HL-60 (cell line): ENCODE measurements around the gene CTBP2.

Experiments used
- POLR2AphosphoS5 ChIP-seq: IDR thresholded peaks from 2 replicates; pipeline ENCODE4 v1.6.1; 2012; ENCODE audit warnings: low read depth
- TF ChIP-seq, protein P1 (sequence below): IDR thresholded peaks from one replicate; pipeline ENCODE4 v1.5.1; 2011; ENCODE audit warnings: low read length, control low read depth, inconsistent platforms; ENCODE audit not compliant: insufficient read depth
- TF ChIP-seq, protein P2 (sequence below): IDR thresholded peaks from 2 replicates; pipeline ENCODE4 v1.6.1; 2012; ENCODE audit warnings: low read depth; ENCODE audit not compliant: insufficient replicate concordance

DNA sequence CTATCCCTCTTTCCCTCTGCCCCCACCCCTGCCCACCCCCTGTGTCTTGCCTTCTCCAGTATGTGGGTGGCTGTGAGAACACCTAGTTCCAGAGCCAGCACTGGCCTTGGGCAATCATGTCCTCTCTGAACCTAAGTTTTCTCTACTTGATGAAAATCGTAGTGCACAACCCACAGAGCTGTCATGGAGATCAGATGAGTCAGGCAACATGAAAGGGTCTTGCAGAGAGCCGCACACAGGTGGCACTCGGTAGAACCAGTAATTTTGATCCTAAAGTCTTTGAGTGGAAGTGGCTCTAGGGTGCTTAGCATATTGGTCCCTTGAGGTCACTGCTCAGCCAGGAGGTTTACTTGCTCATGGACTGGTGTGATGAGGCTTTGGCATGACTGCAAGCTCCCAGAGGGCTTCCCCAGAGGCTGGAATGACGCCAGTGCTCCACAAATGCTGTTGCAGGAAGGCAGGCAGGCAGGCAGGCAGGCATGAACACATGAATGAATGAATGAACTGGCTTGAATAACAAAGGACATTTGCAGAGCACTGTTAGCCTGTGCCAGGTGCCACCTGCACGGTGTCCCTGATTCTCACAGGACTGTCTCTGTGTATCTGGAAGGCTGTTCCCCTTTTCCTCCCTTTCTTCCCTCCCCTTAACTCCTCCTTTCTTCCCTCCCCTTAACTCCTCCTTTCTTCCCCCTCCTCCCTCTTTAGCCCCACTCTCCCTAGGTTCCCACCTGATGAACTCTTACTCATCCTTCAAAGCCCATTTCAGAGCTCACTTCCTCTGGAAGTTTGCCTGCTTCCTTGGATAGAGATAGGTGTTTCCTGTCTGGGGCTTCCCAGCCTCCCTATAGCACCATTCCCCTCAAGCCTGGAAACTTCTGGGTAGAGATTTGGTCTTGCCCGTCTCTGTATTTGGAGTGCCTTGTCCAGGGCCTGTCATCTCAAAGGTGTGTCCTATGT is 27.2 kb upstream of the CTBP2 start:
- TF ChIP-seq, protein P1, sequence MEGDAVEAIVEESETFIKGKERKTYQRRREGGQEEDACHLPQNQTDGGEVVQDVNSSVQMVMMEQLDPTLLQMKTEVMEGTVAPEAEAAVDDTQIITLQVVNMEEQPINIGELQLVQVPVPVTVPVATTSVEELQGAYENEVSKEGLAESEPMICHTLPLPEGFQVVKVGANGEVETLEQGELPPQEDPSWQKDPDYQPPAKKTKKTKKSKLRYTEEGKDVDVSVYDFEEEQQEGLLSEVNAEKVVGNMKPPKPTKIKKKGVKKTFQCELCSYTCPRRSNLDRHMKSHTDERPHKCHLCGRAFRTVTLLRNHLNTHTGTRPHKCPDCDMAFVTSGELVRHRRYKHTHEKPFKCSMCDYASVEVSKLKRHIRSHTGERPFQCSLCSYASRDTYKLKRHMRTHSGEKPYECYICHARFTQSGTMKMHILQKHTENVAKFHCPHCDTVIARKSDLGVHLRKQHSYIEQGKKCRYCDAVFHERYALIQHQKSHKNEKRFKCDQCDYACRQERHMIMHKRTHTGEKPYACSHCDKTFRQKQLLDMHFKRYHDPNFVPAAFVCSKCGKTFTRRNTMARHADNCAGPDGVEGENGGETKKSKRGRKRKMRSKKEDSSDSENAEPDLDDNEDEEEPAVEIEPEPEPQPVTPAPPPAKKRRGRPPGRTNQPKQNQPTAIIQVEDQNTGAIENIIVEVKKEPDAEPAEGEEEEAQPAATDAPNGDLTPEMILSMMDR, result no peak
- TF ChIP-seq POLR2AphosphoS5, result no peak
- TF ChIP-seq, protein P2, sequence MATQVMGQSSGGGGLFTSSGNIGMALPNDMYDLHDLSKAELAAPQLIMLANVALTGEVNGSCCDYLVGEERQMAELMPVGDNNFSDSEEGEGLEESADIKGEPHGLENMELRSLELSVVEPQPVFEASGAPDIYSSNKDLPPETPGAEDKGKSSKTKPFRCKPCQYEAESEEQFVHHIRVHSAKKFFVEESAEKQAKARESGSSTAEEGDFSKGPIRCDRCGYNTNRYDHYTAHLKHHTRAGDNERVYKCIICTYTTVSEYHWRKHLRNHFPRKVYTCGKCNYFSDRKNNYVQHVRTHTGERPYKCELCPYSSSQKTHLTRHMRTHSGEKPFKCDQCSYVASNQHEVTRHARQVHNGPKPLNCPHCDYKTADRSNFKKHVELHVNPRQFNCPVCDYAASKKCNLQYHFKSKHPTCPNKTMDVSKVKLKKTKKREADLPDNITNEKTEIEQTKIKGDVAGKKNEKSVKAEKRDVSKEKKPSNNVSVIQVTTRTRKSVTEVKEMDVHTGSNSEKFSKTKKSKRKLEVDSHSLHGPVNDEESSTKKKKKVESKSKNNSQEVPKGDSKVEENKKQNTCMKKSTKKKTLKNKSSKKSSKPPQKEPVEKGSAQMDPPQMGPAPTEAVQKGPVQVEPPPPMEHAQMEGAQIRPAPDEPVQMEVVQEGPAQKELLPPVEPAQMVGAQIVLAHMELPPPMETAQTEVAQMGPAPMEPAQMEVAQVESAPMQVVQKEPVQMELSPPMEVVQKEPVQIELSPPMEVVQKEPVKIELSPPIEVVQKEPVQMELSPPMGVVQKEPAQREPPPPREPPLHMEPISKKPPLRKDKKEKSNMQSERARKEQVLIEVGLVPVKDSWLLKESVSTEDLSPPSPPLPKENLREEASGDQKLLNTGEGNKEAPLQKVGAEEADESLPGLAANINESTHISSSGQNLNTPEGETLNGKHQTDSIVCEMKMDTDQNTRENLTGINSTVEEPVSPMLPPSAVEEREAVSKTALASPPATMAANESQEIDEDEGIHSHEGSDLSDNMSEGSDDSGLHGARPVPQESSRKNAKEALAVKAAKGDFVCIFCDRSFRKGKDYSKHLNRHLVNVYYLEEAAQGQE, result no peak
